A375 (cell line): ENCODE results near the gene SCAANT1. TPM values are rescaled to one million over a fixed set of nuclear protein-coding genes. Genes with fewer than 3 reads are reported as not detected.

ENCODE experiments used
- small RNA-seq: library from RNA; depleted of rRNA; stranded (forward); fragments of <200 nt; gene quantifications from one replicate; pipeline ENCODE3, GENCODE V24; 2014
- total RNA-seq: library from RNA; depleted of rRNA; stranded (reverse); fragments of >200 nt; shearing (Covaris generic); gene quantifications from 2 replicates; pipeline ENCODE4 v1.2.3, GENCODE V29; 2014; rRNA removed

The SCAANT1 gene
- total RNA-seq = 5.6 TPM in 1 of 2 replicates, not detected in the other

DNA sequence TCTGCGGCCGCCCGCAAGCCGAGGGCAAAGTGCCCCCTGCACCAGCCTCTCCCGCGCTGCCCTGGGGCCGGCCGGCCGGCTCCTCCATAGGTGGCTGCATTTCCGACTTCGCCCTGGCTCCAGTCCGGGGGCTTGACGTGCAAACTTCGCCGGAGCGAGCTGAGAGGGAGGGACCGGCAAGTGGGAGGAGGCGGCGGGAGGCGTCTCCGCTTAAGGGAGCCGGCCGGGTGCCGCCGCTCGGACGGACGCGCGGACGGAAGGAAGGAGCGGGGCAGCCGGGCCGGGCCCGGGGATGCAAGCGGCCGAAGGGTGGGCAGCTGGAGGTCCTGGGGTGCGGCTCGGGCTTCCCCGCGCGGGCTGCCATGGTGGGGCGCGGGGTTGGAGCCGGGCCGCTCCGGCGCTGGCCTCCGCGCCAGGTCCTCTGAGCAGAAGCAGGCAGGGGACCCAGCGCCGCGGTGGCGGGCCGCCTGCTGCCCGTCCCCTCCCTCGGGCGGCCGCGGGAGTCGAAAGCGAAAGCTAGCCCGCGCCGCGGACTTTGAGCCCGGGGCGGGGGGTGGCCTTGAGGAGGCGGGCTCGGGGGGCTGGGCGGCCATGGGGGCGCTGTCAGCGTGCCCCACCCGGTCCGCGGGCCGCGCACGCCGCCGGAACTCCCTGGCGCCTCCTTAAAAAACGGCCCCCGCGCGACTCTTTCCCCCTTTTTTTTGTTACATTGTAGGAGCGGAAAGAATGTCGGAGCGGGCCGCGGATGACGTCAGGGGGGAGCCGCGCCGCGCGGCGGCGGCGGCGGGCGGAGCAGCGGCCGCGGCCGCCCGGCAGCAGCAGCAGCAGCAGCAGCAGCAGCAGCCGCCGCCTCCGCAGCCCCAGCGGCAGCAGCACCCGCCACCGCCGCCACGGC lies at the start of gene SCAANT1:
TSS of gene SCAANT1 (minus strand) at position 511 of the 895 bp plus-strand sequence.

DNA sequence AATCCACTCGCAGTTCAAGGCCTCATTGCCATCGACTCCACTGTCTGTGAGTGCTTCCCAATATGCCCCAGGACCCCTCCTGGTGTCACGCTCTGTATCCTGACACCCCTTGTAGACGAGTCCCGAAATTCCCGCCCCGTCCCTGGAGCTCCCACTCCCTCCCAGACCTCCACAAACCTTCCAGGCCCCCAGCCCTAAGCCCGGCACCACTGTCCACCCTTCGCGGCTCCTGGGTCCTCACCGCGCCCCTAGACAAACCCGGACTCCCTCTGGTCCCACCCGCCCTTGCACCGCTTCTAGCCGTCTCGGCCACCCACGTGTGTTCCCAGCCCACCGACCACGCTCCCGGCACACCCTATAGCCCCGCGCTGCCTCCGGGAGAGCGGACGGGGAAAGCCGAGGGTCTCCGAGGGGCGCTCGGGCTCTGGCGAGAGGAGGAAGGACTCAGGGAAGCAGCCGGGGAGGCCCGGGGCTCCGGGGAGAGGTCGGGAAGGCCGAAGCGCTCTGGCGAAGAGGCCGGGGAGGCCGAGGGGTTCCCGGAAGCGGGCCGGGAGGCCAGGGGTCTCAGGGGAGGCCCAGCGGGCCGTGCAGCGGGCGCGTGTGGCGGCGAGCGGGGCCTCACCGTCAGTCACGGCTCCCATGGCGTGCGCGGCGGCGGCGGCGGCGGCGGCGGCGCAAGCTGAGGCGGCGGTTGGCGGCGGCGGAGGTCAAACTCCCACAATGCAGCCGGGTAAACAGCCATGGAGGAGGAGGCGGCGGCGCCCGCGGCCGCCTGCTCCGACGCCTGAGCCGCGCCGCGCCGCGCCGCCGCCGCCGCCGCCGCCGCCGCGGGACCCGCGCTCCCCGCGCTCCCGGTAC lies 48.8 kb downstream of the SCAANT1 start, which contains the start of the genes ATXN7 and THOC7:
TSS of gene ATXN7 (plus strand) at position 718 of the 858 bp plus-strand sequence. CDS start 48,732 bp downstream, outside the sequence.
TSS of gene THOC7 (minus strand) at position 656 of the 858 bp plus-strand sequence. CDS start at position 641, 15 bp downstream.

Small RNA genes lying within 50 kb of the gene (small RNA-seq; reads per million reads assigned to genes)
- not detected for gene SCAANT1

Other genes starting within 250 kb of the SCAANT1 start
- gene C3orf49, start 93.1 kb downstream of the SCAANT1 start, total RNA-seq = not detected in 2 replicates
- 69.6 and 87.1 TPM in 2 replicates for gene THOC7, start 48.6 kb downstream of the SCAANT1 start, total RNA-seq
- gene ATXN7, start 48.5 kb downstream of the SCAANT1 start, total RNA-seq = 12.9 and 17.3 TPM in 2 replicates
- gene PSMD6, start 111.1 kb upstream of the SCAANT1 start, total RNA-seq = 158 and 174 TPM in 2 replicates